Ovary (tissue), 9 donors: Measurements from ENCODE around the gene CCDC71. TPM values are rescaled to one million over a fixed set of nuclear protein-coding genes. Genes with fewer than 3 reads are reported as not detected.

Experiments used
- DNase-seq, 5 donors: peaks; one replicate each; pipeline ENCODE4 v3.0.0-alpha.2; 2019 to 2020
- H3K27ac ChIP-seq, 2 donors: fragments of 200-600 bp; one replicate each; pipeline versions ENCODE4 v1.5.1 to v1.8.0; 2019 to 2022
- H3K27me3 ChIP-seq: fragments of 200-600 bp; one replicate; pipeline ENCODE4 v1.8.0; 2022
- H3K36me3 ChIP-seq: fragments of 200-600 bp; sonication (generic); one replicate; pipeline ENCODE4 v1.5.1; 2019
- H3K4me1 ChIP-seq: one replicate; pipeline ENCODE4 v1.8.1; 2013; ENCODE audit warnings: mild to moderate bottlenecking, moderate library complexity; ENCODE audit not compliant: insufficient read depth
- H3K4me3 ChIP-seq: fragments of 200-600 bp; sonication (generic); one replicate; pipeline ENCODE4 v1.5.1; 2017
- H3K9me3 ChIP-seq, 2 donors: fragments of 200-600 bp in 1 of 2; sonication (generic) in 1 of 2; one replicate each; pipeline versions ENCODE4 v1.5.1 to v1.8.1; 2013 to 2019; ENCODE audit warnings: mild to moderate bottlenecking in 1 of 2, moderate library complexity in 1 of 2
- EP300 ChIP-seq: sonication (generic); formaldehyde crosslinking; IDR thresholded peaks from one replicate; pipeline ENCODE4 v1.6.1; 2017; ENCODE audit warnings: antibody characterized with exemption
- POLR2A ChIP-seq: fragments of 450-650 bp; IDR thresholded peaks from one replicate; pipeline ENCODE4 v1.6.1; 2017; ENCODE audit warnings: antibody characterized with exemption, mild to moderate bottlenecking, moderate library complexity
- WGBS, 3 donors: extraction: QIAGEN DNeasy Blood & Tissue Kit in 1 of 3; methylation state at CpG; one replicate each; pipeline versions ENCODE4 v1.1.5 to v1.1.7; 2013 to 2017; 5-methylcytosine and 5-hydroxymethylcytosine counted together
- intact Hi-C, 4 donors: fragments of 100-400 bp; cut with DNase I; formaldehyde crosslinking; loops; one replicate each; pipeline versions ENCODE4 v1.11.0 to v1.15.1; 2022 to 2023
- polyA plus RNA-seq, 2 donors: library from polyadenylated mRNA; stranded (reverse); fragments of 200-250 nt in 1 of 2; fragments of 350-450 nt in 1 of 2; fragmentation: Illumina TruSeq in 1 of 2; extraction: RNeasy Lipid Tissue Mini Kit (QIAGEN cat#74804) in 1 of 2; gene quantifications; one replicate each; pipeline ENCODE4 v1.2.3, GENCODE V29; 2013 to 2014
- total RNA-seq, 7 donors: library from RNA; depleted of rRNA in 2 of 7; stranded (reverse); fragments of >200 nt in 2 of 7; fragmentation: NEBNext Ultra II Directional in 3 of 7; extraction: Animal tissue kit (Norgen Biotek cat#: 25700) in 3 of 7; gene quantifications; one replicate each; pipeline versions ENCODE4 v1.1.0 to v1.2.4, GENCODE V29; 2016 to 2023
- TF ChIP-seq, protein P1 (sequence below), 3 donors: fragments of 450-650 bp in 2 of 3; fragments of 200-600 bp in 1 of 3; IDR thresholded peaks; one replicate each; pipeline versions ENCODE4 v1.5.1 to v1.8.0; 2016 to 2022; ENCODE audit warnings: antibody characterized with exemption in 3 of 3, mild to moderate bottlenecking in 1 of 3
- donor health status: DM: no; HTN: no; CAD: no; lungs with moderate emphysema.
- donor health status: DM: no; HTN: no; CAD: no.
- donor health status: Bipolar disorder and iron deficiency.
- donor health status: DM: yes; HTN: yes; CAD: no.
- donor health status: DM: no; HTN: no; CAD: no.
- donor health status: DM: yes; HTN: yes; CAD: no.

CCDC71 gene
- total and polyA plus RNA-seq, 9 donors = 6.9 to 39.0 (median 30.9) TPM

DNA sequence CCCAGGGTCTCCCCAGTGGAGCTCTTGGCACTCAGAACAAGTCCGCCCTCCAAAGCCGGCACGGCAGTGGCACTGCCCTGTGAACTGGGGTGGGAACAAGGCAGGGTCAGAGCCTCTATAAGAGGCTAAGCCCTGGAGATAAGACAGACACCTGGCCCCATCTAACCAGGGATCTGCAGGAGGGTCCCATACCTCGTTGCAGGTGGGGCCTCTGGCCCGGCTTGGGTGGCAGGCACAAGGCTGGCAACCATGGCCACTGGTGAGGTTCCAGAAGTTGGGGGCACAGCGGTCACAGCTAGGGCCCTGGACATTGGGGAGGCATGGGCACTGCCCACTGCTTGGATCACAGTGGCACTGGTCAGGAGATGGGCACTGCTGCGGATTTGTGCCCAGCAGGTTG is 41.9 kb downstream of the CCDC71 start:
- Histone ChIP-seq H3K36me3 (no peaks in the 10 kb centered on the region), H3K4me3 (no peak overlapping the region)
- WGBS, 3 donors = 80 to 88% (median 82%) methylated on average over 5 to 7 of the region's 7 CpGs

DNA sequence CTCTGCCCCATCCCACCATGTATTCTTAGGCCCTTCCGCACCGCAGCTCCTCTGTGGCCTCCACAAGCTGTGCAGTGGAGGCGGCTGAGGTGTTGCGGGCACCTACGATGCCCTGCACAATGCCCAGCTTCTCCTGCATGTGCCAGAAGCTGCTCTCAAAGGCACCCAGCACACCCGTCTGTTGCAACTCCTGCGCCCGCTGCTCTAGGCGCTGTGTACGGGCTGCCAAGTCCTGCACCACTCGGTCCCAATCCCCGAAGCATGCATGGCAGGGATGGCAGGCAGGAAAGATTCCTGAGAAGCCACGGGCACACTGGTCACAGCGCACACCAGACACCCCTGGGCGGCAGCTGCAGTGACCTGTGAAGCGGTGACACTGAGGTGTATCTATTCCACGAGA is 42.4 kb downstream of the CCDC71 start:
- Histone ChIP-seq H3K4me3 (no peak overlapping the region), H3K27me3 (no peaks in the 10 kb centered on the region), H3K27ac (no peak overlapping the region), H3K4me1 (peaks cover 7% of the 10 kb centered on the region), H3K36me3 (no peaks in the 10 kb centered on the region), H3K9me3 (no peaks in the 10 kb centered on the region)
- WGBS, 3 donors = 91 to 92% (median 92%) methylated on average over 17 of the region's 17 CpGs
- intact Hi-C loops = no loop called here
- no peak for DNase-seq
- no peak for TF ChIP-seq POLR2A
- TF ChIP-seq EP300 = no peak
- TF ChIP-seq, protein P1, sequence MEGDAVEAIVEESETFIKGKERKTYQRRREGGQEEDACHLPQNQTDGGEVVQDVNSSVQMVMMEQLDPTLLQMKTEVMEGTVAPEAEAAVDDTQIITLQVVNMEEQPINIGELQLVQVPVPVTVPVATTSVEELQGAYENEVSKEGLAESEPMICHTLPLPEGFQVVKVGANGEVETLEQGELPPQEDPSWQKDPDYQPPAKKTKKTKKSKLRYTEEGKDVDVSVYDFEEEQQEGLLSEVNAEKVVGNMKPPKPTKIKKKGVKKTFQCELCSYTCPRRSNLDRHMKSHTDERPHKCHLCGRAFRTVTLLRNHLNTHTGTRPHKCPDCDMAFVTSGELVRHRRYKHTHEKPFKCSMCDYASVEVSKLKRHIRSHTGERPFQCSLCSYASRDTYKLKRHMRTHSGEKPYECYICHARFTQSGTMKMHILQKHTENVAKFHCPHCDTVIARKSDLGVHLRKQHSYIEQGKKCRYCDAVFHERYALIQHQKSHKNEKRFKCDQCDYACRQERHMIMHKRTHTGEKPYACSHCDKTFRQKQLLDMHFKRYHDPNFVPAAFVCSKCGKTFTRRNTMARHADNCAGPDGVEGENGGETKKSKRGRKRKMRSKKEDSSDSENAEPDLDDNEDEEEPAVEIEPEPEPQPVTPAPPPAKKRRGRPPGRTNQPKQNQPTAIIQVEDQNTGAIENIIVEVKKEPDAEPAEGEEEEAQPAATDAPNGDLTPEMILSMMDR (IDR thresholded peaks at IDR 0.05) = no peak

More for the DNA sequence above, 41.9 kb downstream of the CCDC71 start:
- Histone ChIP-seq H3K9me3 (no peaks in the 10 kb centered on the region), H3K27me3 (no peaks in the 10 kb centered on the region), H3K27ac (no peak overlapping the region), H3K4me1 (peaks cover 6% of the 10 kb centered on the region)
- DNase-seq = no peak
- TF ChIP-seq POLR2A (no peak), EP300 (no peak)
- TF ChIP-seq, protein P1 (IDR thresholded peaks at IDR 0.05) = no peak
- intact Hi-C loops = no loop called here

DNA sequence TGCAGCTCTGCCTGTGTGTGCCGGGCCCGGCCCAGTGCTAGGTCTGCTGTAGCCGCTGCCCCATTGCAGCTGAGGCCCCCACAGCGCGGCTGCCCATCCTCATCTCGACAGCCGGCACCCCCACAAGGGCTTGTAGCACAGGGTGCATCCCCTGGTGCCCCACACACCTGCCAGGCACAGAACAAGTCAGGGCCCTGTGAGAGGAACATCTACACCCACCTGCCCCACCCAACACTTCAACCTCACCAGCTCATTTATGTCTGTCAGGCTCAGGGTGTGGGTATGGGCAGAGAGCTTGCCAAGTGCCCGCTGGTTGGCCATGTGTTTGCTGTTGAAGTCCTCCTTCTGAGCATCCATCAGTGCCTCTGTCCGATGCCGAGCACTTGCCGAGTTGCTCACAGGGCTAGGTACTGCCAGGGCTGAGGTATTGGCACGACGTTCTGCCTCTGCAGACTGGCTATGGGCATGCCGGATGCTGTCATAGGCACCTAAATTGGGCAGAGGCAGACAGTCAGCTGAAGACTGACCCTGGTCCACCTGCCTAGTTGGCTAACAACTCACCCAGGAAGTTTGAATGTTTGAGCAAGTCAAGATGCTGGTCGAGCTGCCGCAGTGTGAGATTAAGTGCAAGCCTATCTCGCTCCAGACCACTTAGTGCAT is 43.1 kb downstream of the CCDC71 start:
- Histone ChIP-seq H3K9me3 (no peaks in the 10 kb centered on the region), H3K4me3 (no peak overlapping the region), H3K27ac (no peak overlapping the region), H3K4me1 (peaks cover 7% of the 10 kb centered on the region), H3K27me3 (no peaks in the 10 kb centered on the region), H3K36me3 (no peaks in the 10 kb centered on the region)
- 88 to 93% (median 92%) methylated on average over 17 of the region's 17 CpGs for WGBS, 3 donors
- intact Hi-C loops = no loop called here
- TF ChIP-seq POLR2A = no peak
- TF ChIP-seq, protein P1 (IDR thresholded peaks at IDR 0.05) = no peak
- no peak for TF ChIP-seq EP300
- peak in 1 of 5 donors; percentile 7 for DNase-seq

DNA sequence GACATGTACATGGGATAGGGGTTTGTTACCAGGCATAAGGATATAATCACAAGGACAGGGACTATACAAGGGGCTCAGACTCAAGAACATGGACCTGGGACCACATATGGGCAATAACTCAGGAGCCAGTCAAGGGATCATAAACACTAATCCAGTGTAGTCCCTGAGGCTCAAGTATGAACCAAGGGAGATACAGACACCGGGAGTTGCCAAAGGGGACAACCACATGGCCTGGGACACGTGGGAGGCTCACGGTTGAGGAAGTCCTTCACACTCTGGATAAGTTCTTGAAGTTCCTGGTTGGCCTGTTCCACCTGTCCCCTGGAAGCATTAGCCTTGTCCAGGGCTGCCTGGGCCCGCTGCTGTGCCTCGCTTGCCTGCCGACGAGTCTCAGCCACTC is 43.7 kb downstream of the CCDC71 start:
- no peak for TF ChIP-seq EP300
- TF ChIP-seq, protein P1 (IDR thresholded peaks at IDR 0.05) = no peak
- no peak for TF ChIP-seq POLR2A
- Histone ChIP-seq H3K4me1 (peaks cover 7% of the 10 kb centered on the region), H3K36me3 (no peaks in the 10 kb centered on the region), H3K27me3 (no peaks in the 10 kb centered on the region), H3K4me3 (no peak overlapping the region), H3K9me3 (no peaks in the 10 kb centered on the region), H3K27ac (no peak overlapping the region)
- DNase-seq = no peak
- intact Hi-C loops = no loop called here
- WGBS, 3 donors = 72 to 83% (median 80%) methylated on average over 7 of the region's 7 CpGs
